ENCODE measurements around the gene RAPGEF5. TPM values are rescaled to one million over a fixed set of nuclear protein-coding genes. Genes with fewer than 3 reads are reported as not detected.

Gene RAPGEF5
- total and polyA plus RNA-seq, 10 of the 15 experiments (the other 5 are each of a cell fraction or from before 2014, with no cell fraction given), result 0.38 to 4.0 (median 1.6) TPM; not detected in 1

DNA sequence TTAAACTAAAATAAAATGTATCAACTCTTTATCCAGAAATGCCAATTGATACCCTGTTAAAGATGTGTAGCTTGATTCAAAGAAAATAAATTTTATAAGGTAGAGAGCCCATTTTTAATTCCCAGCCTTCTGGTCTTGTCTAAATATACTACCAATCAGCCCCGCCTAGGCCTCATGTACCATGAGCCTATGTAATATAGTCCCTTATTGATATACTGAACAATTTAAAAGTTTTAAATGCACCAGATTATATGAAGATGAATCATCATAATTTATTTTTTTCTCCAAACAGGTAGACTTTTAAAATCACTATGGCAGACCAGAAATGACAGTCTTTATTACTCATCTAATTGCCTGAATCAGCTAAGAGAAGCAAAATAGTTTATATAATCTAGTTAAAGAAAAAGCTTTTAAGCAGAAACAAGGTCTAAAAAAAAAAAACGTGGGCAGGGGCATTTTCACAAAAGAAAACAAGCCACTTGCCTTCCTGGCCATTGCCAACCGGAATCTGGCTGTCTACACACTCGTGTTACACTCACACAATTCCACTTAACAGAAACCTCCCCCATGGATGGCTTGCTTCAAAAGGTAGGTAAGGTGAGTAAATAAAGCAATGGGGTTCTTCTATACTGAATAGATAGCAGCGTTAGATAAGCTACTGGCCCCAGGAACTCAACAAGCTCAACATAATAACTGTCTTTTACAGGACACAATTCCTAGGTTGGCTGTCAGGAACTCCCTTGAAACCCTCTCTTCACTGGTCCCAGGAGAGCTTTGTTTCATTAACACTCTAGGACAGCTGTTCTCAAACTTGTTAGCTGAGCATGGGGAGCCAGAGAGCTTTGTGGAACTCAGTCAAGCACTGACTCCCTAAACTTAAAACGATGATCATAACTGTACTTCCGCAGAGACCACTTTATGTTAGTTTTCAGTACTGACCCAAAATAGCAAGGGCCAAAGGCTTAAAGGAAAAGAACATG is 37.2 kb downstream of the RAPGEF5 start:
- H3K9ac ChIP-seq (ENCODE audit: control insufficient read depth, insufficient read depth, low read length), result no peak overlapping the region
- RAD21 ChIA-PET (ENCODE audit: unreplicated experiment), result no interaction called here
- FAIRE-seq, result no peak

More for the DNA sequence above, 37.2 kb downstream of the RAPGEF5 start:
- ATAC-seq (no peak), DNase-seq (ENCODE audit: low read depth, low spot score) (no peak)
- H3K36me3 ChIP-seq (ENCODE audit: control insufficient read depth in 2 of 2, insufficient read depth in 2 of 2, low read length in 1 of 2), result no peaks in the 10 kb centered on the region
- CTCF ChIA-PET, result interaction anchor here (1.5 to 2.0 kb wide), 4 partner anchors 10 to 132 kb away, joined by 3 to 7 read pairs (median 4); no protein-coding TSS in a partner anchor
- no peaks in the 10 kb centered on the region for H3K79me2 ChIP-seq (ENCODE audit: control insufficient read depth, insufficient read depth, low read length)
- no peaks in the 10 kb centered on the region for H3K9me3 ChIP-seq (replicated peaks; ENCODE audit: control insufficient read depth, insufficient read depth, low read length)
- no peak overlapping the region for H2AFZ ChIP-seq (ENCODE audit: control insufficient read depth, low read depth, low read length)
- no peaks in the 10 kb centered on the region for H3K27me3 ChIP-seq (replicated peaks in 1 of 2; ENCODE audit: control insufficient read depth in 2 of 2, insufficient read depth in 2 of 2, low read length in 1 of 2)
- 42% methylated on average over 7 of the region's 7 CpGs for WGBS (ENCODE audit: insufficient coverage, insufficient replicate concordance, low lambda C conversion rate, missing lambda C conversion rate)
- in situ Hi-C loops (cut with MboI) (no loop called here), intact Hi-C loops (cut with micrococcal nuclease; ENCODE audit: unreplicated experiment) (no loop called here)
- SMC1A ChIA-PET (ENCODE audit: uncharacterized antibody, unreplicated experiment), result interaction anchor here (0.6 to 2.5 kb wide), 3 partner anchors 10 to 119 kb away, joined by 3 to 7 read pairs (median 5); no protein-coding TSS in a partner anchor
- POLR2A ChIA-PET, result interaction anchor here (0.7 kb wide), 3 partner anchors 48 to 305 kb away, joined by 3 read pairs; no protein-coding TSS in a partner anchor
- no peaks in the 10 kb centered on the region for H4K20me1 ChIP-seq (ENCODE audit: control insufficient read depth, insufficient read depth)
- TF ChIP-seq, protein P1, sequence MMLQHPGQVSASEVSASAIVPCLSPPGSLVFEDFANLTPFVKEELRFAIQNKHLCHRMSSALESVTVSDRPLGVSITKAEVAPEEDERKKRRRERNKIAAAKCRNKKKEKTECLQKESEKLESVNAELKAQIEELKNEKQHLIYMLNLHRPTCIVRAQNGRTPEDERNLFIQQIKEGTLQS (IDR thresholded peaks at IDR 0.05; ENCODE audit: borderline replicate concordance, extremely low read depth, low read depth, low read length), result no peak
- TF ChIP-seq, protein P2, sequence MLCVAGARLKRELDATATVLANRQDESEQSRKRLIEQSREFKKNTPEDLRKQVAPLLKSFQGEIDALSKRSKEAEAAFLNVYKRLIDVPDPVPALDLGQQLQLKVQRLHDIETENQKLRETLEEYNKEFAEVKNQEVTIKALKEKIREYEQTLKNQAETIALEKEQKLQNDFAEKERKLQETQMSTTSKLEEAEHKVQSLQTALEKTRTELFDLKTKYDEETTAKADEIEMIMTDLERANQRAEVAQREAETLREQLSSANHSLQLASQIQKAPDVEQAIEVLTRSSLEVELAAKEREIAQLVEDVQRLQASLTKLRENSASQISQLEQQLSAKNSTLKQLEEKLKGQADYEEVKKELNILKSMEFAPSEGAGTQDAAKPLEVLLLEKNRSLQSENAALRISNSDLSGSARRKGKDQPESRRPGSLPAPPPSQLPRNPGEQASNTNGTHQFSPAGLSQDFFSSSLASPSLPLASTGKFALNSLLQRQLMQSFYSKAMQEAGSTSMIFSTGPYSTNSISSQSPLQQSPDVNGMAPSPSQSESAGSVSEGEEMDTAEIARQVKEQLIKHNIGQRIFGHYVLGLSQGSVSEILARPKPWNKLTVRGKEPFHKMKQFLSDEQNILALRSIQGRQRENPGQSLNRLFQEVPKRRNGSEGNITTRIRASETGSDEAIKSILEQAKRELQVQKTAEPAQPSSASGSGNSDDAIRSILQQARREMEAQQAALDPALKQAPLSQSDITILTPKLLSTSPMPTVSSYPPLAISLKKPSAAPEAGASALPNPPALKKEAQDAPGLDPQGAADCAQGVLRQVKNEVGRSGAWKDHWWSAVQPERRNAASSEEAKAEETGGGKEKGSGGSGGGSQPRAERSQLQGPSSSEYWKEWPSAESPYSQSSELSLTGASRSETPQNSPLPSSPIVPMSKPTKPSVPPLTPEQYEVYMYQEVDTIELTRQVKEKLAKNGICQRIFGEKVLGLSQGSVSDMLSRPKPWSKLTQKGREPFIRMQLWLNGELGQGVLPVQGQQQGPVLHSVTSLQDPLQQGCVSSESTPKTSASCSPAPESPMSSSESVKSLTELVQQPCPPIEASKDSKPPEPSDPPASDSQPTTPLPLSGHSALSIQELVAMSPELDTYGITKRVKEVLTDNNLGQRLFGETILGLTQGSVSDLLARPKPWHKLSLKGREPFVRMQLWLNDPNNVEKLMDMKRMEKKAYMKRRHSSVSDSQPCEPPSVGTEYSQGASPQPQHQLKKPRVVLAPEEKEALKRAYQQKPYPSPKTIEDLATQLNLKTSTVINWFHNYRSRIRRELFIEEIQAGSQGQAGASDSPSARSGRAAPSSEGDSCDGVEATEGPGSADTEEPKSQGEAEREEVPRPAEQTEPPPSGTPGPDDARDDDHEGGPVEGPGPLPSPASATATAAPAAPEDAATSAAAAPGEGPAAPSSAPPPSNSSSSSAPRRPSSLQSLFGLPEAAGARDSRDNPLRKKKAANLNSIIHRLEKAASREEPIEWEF (IDR thresholded peaks at IDR 0.05; ENCODE audit: insufficient replicate concordance, low read depth, low read length), result no peak
- TF ChIP-seq MEF2A (IDR thresholded peaks at IDR 0.05; ENCODE audit: insufficient read depth, low read depth, low read length), result no peak
- no peak for TF ChIP-seq SUPT20H (IDR thresholded peaks at IDR 0.05; ENCODE audit: borderline replicate concordance, control insufficient read depth, low read depth, low read length)
- no peak for TF ChIP-seq SPI1 (IDR thresholded peaks at IDR 0.05; ENCODE audit: borderline replicate concordance, insufficient read depth, low read depth, low read length)
- TF ChIP-seq, protein P3, sequence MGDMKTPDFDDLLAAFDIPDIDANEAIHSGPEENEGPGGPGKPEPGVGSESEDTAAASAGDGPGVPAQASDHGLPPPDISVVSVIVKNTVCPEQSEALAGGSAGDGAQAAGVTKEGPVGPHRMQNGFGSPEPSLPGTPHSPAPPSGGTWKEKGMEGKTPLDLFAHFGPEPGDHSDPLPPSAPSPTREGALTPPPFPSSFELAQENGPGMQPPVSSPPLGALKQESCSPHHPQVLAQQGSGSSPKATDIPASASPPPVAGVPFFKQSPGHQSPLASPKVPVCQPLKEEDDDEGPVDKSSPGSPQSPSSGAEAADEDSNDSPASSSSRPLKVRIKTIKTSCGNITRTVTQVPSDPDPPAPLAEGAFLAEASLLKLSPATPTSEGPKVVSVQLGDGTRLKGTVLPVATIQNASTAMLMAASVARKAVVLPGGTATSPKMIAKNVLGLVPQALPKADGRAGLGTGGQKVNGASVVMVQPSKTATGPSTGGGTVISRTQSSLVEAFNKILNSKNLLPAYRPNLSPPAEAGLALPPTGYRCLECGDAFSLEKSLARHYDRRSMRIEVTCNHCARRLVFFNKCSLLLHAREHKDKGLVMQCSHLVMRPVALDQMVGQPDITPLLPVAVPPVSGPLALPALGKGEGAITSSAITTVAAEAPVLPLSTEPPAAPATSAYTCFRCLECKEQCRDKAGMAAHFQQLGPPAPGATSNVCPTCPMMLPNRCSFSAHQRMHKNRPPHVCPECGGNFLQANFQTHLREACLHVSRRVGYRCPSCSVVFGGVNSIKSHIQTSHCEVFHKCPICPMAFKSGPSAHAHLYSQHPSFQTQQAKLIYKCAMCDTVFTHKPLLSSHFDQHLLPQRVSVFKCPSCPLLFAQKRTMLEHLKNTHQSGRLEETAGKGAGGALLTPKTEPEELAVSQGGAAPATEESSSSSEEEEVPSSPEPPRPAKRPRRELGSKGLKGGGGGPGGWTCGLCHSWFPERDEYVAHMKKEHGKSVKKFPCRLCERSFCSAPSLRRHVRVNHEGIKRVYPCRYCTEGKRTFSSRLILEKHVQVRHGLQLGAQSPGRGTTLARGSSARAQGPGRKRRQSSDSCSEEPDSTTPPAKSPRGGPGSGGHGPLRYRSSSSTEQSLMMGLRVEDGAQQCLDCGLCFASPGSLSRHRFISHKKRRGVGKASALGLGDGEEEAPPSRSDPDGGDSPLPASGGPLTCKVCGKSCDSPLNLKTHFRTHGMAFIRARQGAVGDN (IDR thresholded peaks at IDR 0.05), result no peak
- BruUV-seq (replicated peaks), result no TSS peak
- no peak overlapping the region for H3K4me3 ChIP-seq
- H3K27ac ChIP-seq (ENCODE audit: control insufficient read depth, insufficient read depth), result no peak overlapping the region
- no peak overlapping the region for H3K4me2 ChIP-seq (ENCODE audit: control insufficient read depth, insufficient read depth)
- H3K4me1 ChIP-seq (ENCODE audit: control insufficient read depth, insufficient read depth, low read length), result no peaks in the 10 kb centered on the region; the same call in 1 of the 2 replicates

Data from GM12878 (cell line).